GM23338 (cell line): ENCODE data around the gene KCNIP1. TPM values are rescaled to one million over a fixed set of nuclear protein-coding genes. Genes with fewer than 3 reads are reported as not detected.

Experiments used
- ATAC-seq: fragments of 200-7000 bp; cut with Tn5 transposase; 3 replicates; pipeline ENCODE4 v1.9.1; 2020
- DNase-seq: peaks from one replicate; pipeline ENCODE4 v3.0.0-alpha.2; 2015; ENCODE audit warnings: low spot score
- H2AFZ ChIP-seq: fragments of 200-600 bp; sonication (generic); 2 replicates; pipeline ENCODE4 v1.8.0; 2016; ENCODE audit warnings: antibody characterized with exemption, mild to moderate bottlenecking, moderate library complexity
- H3F3A ChIP-seq: fragments of 200-600 bp; sonication (generic); replicated peaks from 2 replicates; pipeline ENCODE4 v1.8.0; 2017; ENCODE audit warnings: antibody characterized with exemption, mixed run types, low read depth
- H3K27ac ChIP-seq: fragments of 200-600 bp; sonication (generic); 2 replicates; pipeline ENCODE4 v1.6.1; 2016; ENCODE audit warnings: low read depth
- H3K27me3 ChIP-seq: fragments of 200-600 bp; sonication (generic); 2 replicates; pipeline ENCODE4 v1.8.0; 2016; ENCODE audit warnings: mild to moderate bottlenecking, mixed run types, moderate library complexity; ENCODE audit not compliant: insufficient read depth
- H3K36me3 ChIP-seq: fragments of 200-600 bp; sonication (generic); 2 replicates; pipeline ENCODE4 v1.8.0; 2016; ENCODE audit warnings: mild to moderate bottlenecking; ENCODE audit not compliant: insufficient read depth
- H3K4me1 ChIP-seq: fragments of 200-600 bp; sonication (generic); 2 replicates; pipeline ENCODE4 v1.8.0; 2016; ENCODE audit warnings: mild to moderate bottlenecking, moderate library complexity; ENCODE audit not compliant: insufficient read depth
- H3K4me2 ChIP-seq: fragments of 200-600 bp; sonication (generic); 2 replicates; pipeline ENCODE4 v1.7.1; 2017; ENCODE audit warnings: mixed run types
- H3K4me3 ChIP-seq: fragments of 200-600 bp; sonication (generic); 2 replicates; pipeline ENCODE4 v1.6.1; 2016; ENCODE audit warnings: mixed run types
- H3K79me2 ChIP-seq: fragments of 200-600 bp; sonication (generic); replicated peaks from 2 replicates; pipeline ENCODE4 v1.8.0; 2017; ENCODE audit warnings: mild to moderate bottlenecking; ENCODE audit not compliant: insufficient read depth
- H3K9me2 ChIP-seq: fragments of 200-600 bp; sonication (generic); 2 replicates; pipeline ENCODE4 v1.8.0; 2017; ENCODE audit not compliant: insufficient read depth
- H4K20me1 ChIP-seq: fragments of 200-600 bp; sonication (generic); replicated peaks from 2 replicates; pipeline ENCODE4 v1.8.0; 2017; ENCODE audit warnings: mild to moderate bottlenecking; ENCODE audit not compliant: insufficient read depth
- H3K27ac Mint-ChIP-seq: 2 replicates; pipeline ENCODE4 v1.8.0; 2020; ENCODE audit warnings: inconsistent platforms, mild to moderate bottlenecking, moderate library complexity, mixed read lengths
- H3K27me3 Mint-ChIP-seq: 3 replicates; pipeline ENCODE4 v1.8.0; 2022; ENCODE audit warnings: low read depth, mild to moderate bottlenecking, moderate library complexity, mixed read lengths, inconsistent platforms; ENCODE audit not compliant: insufficient read depth, poor library complexity
- H3K36me3 Mint-ChIP-seq: 3 replicates; pipeline ENCODE4 v1.8.0; 2021; ENCODE audit warnings: low read depth, mild to moderate bottlenecking, inconsistent platforms, moderate library complexity, mixed read lengths
- H3K4me1 Mint-ChIP-seq: 3 replicates; pipeline ENCODE4 v1.8.0; 2020; ENCODE audit warnings: mild to moderate bottlenecking, inconsistent platforms, mixed read lengths
- H3K4me3 Mint-ChIP-seq: 3 replicates; pipeline ENCODE4 v1.8.0; 2021; ENCODE audit warnings: moderate library complexity, mild to moderate bottlenecking, inconsistent platforms, mixed read lengths
- H3K9me3 Mint-ChIP-seq: 3 replicates; pipeline ENCODE4 v1.8.0; 2020; ENCODE audit warnings: moderate library complexity, mild to moderate bottlenecking, inconsistent platforms, mixed read lengths
- CREB1 ChIP-seq: fragments of 250-450 bp; sonication (Bioruptor Pico); IDR thresholded peaks from 2 replicates; pipeline ENCODE4 v1.5.0; 2020; ENCODE audit warnings: low read depth, mild to moderate bottlenecking, moderate library complexity
- EZH2phosphoT487 ChIP-seq: fragments of 200-600 bp; sonication (generic); IDR thresholded peaks from one replicate; pipeline ENCODE4 v1.8.1; 2018; ENCODE audit warnings: antibody characterized with exemption; ENCODE audit not compliant: unreplicated experiment
- NANOG ChIP-seq: IDR thresholded peaks from 2 replicates; pipeline ENCODE4 v1.6.1; 2016; ENCODE audit warnings: antibody characterized with exemption, borderline replicate concordance
- STAT1 ChIP-seq: IDR thresholded peaks from one replicate; pipeline ENCODE4 v1.6.1; 2016; ENCODE audit warnings: antibody characterized with exemption; ENCODE audit not compliant: unreplicated experiment
- ZNF114 ChIP-seq: fragments of 250-450 bp; sonication (Bioruptor Pico); IDR thresholded peaks from 2 replicates; pipeline ENCODE4 v1.5.0; 2020; ENCODE audit warnings: mild to moderate bottlenecking, moderate library complexity
- ZNF331 ChIP-seq: fragments of 250-450 bp; sonication (Bioruptor Pico); IDR thresholded peaks from 2 replicates; pipeline ENCODE4 v1.5.0; 2020; ENCODE audit warnings: low read depth, mild to moderate bottlenecking, moderate library complexity
- polyA plus RNA-seq: library from polyadenylated mRNA; unstranded; fragments of >200 nt; fragmentation: Nextera tagmentation; extraction: Ambion mirVana; gene quantifications from 2 replicates; pipeline ENCODE4 v1.2.1, GENCODE V29; 2016
- total RNA-seq: library from RNA; depleted of rRNA; stranded (reverse); fragments of >200 nt; shearing (Covaris generic); gene quantifications from 2 replicates; pipeline ENCODE4 v1.2.3, GENCODE V29; 2014
- TF ChIP-seq, protein P1 (sequence below): IDR thresholded peaks from 2 replicates; pipeline ENCODE4 v1.6.1; 2016; ENCODE audit warnings: antibody characterized with exemption
- TF ChIP-seq, protein P2 (sequence below): IDR thresholded peaks from one replicate; pipeline ENCODE4 v1.6.1; 2018; ENCODE audit warnings: antibody characterized with exemption; ENCODE audit not compliant: unreplicated experiment

Gene KCNIP1
- total and polyA plus RNA-seq, 2 experiments from 2014 or later, result 0.31 to 0.87 TPM

DNA sequence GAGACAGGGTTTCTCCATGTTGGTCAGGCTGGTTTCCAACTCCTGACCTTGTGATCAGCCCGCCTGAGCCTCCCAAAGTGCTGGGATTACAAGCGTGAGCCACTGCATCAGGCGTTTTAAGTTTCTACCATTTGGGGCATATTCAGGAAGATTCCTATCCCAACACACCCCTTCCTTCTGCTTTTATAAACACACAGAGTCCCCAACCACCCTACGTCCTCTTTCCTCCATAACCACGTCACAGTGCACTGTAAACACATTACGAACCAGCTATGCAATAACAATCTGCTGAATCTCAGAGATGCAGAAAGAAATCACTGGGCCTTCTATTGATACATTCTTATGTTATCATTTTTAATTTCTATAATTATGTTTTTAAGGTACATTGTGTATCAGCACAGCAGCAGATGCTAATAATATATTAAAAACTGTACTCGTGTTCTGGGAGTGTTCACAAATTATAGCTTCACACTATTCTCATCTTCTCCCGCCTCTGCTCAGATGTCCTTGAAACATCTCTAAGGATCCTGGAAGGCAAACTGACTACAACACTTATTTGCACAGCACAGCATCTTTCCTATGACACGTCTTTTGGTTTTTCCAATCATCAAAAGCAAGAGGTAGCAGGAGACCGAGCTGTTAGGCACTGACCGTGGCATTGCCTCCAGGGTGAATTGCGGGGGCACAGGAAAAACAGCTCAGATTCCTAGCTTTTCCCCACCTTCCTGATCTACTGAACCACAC lies 60.2 kb downstream of the KCNIP1 start:
- H3K27ac ChIP-seq, result no peak overlapping the region
- H3K4me2 ChIP-seq, result no peak overlapping the region
- Mint-ChIP-seq H3K36me3 (no peaks in the 10 kb centered on the region), H3K9me3 (no peaks in the 10 kb centered on the region), H3K4me3 (no peak overlapping the region), H3K27me3 (peaks cover 13% of the 10 kb centered on the region), H3K27ac (no peak overlapping the region), H3K4me1 (peaks cover 11% of the 10 kb centered on the region)
- no peak for TF ChIP-seq ZNF331
- TF ChIP-seq CREB1 (CRISPR knock-in tag), result no peak
- TF ChIP-seq, protein P1, sequence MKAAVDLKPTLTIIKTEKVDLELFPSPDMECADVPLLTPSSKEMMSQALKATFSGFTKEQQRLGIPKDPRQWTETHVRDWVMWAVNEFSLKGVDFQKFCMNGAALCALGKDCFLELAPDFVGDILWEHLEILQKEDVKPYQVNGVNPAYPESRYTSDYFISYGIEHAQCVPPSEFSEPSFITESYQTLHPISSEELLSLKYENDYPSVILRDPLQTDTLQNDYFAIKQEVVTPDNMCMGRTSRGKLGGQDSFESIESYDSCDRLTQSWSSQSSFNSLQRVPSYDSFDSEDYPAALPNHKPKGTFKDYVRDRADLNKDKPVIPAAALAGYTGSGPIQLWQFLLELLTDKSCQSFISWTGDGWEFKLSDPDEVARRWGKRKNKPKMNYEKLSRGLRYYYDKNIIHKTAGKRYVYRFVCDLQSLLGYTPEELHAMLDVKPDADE, result no peak
- TF ChIP-seq, protein P2, sequence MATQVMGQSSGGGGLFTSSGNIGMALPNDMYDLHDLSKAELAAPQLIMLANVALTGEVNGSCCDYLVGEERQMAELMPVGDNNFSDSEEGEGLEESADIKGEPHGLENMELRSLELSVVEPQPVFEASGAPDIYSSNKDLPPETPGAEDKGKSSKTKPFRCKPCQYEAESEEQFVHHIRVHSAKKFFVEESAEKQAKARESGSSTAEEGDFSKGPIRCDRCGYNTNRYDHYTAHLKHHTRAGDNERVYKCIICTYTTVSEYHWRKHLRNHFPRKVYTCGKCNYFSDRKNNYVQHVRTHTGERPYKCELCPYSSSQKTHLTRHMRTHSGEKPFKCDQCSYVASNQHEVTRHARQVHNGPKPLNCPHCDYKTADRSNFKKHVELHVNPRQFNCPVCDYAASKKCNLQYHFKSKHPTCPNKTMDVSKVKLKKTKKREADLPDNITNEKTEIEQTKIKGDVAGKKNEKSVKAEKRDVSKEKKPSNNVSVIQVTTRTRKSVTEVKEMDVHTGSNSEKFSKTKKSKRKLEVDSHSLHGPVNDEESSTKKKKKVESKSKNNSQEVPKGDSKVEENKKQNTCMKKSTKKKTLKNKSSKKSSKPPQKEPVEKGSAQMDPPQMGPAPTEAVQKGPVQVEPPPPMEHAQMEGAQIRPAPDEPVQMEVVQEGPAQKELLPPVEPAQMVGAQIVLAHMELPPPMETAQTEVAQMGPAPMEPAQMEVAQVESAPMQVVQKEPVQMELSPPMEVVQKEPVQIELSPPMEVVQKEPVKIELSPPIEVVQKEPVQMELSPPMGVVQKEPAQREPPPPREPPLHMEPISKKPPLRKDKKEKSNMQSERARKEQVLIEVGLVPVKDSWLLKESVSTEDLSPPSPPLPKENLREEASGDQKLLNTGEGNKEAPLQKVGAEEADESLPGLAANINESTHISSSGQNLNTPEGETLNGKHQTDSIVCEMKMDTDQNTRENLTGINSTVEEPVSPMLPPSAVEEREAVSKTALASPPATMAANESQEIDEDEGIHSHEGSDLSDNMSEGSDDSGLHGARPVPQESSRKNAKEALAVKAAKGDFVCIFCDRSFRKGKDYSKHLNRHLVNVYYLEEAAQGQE, result no peak
- TF ChIP-seq EZH2phosphoT487, result no peak
- no peaks in the 10 kb centered on the region for H3K27me3 ChIP-seq
- no peaks in the 10 kb centered on the region for H3K79me2 ChIP-seq
- no peaks in the 10 kb centered on the region for H3K36me3 ChIP-seq
- no peak for DNase-seq
- H3F3A ChIP-seq, result no peaks in the 10 kb centered on the region
- H3K4me3 ChIP-seq, result no peak overlapping the region
- no peak overlapping the region for H2AFZ ChIP-seq
- no peak for ATAC-seq
- 0 out of 2 replicates have a peak, but pooled peaks cover 3% of the 10 kb centered on the region for H3K9me2 ChIP-seq
- no peaks in the 10 kb centered on the region for H4K20me1 ChIP-seq
- H3K4me1 ChIP-seq, result no peaks in the 10 kb centered on the region

DNA sequence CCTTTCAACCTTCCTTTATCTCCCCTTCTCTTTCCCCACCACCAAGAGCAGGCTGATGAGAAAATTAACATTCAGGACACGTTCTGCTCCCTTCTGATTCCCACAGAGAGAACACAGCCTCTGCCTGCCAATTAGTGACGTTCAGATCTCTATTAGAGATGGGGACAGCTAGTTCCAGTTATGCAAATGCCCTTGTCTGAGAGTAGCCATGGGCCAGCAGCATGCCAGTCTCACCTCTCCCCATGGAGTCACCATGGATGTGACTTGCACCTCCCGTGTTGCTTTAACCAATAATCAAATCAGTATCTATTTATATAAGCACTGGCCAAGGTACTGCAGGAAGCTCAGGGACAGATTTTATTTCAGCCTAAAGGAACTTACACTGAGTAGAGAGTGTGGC lies 61.3 kb downstream of the KCNIP1 start:
- Mint-ChIP-seq H3K4me1 (peaks cover 11% of the 10 kb centered on the region), H3K36me3 (no peaks in the 10 kb centered on the region), H3K27ac (no peak overlapping the region), H3K9me3 (no peaks in the 10 kb centered on the region), H3K27me3 (peaks cover 13% of the 10 kb centered on the region), H3K4me3 (no peak overlapping the region)
- Histone ChIP-seq H4K20me1 (no peaks in the 10 kb centered on the region), H3F3A (no peaks in the 10 kb centered on the region), H3K4me1 (no peaks in the 10 kb centered on the region), H3K27ac (no peak overlapping the region), H3K4me3 (no peak overlapping the region), H3K27me3 (no peaks in the 10 kb centered on the region), H3K36me3 (no peaks in the 10 kb centered on the region), H3K4me2 (no peak overlapping the region), H3K79me2 (no peaks in the 10 kb centered on the region), H3K9me2 (0 out of 2 replicates have a peak, but pooled peaks cover 3% of the 10 kb centered on the region), H2AFZ (no peak overlapping the region)
- DNase-seq, result no peak
- no peak for TF ChIP-seq ZNF114 (CRISPR knock-in tag)
- TF ChIP-seq NANOG, result no peak
- TF ChIP-seq STAT1, result no peak
- no peak for TF ChIP-seq EZH2phosphoT487
- ATAC-seq, result no peak
